ENCODE results near the gene GRM7.

GRCh38 chr3:7204848-7205156 is 343.9 kb downstream of the GRM7 start:
- TF ChIP-seq CTCF (IDR thresholded peaks at IDR 0.05) (no peak), POLR2A (IDR thresholded peaks at IDR 0.05) (no peak)
